Calu3 (cell line): ENCODE measurements around the gene GPC3. TPM values are rescaled to one million over a fixed set of nuclear protein-coding genes. Genes with fewer than 3 reads are reported as not detected.

Experiments
- BruUV-seq: library from RNA; stranded (reverse); fragments of 400-500 nt; replicated peaks from 2 replicates; lab custom pipeline; 2021; lab: Mats Ljungman, UMichigan
- CTCF ChIA-PET: fragments of 300-600 bp; sonication (Branson Sonifier 250); formaldehyde crosslinking; loops from one replicate; lab custom pipeline; 2022; ENCODE audit warnings: antibody characterized with exemption; lab: Charles Lee
- DNase-seq: peaks from one replicate; pipeline ENCODE4 v3.0.0; 2022
- H3K27ac Mint-ChIP-seq: one replicate; pipeline ENCODE4 v1.8.0; 2022; ENCODE audit warnings: mixed read lengths; ENCODE audit not compliant: unreplicated experiment
- H3K27me3 Mint-ChIP-seq: one replicate; pipeline ENCODE4 v1.8.0; 2022; ENCODE audit warnings: mixed read lengths; ENCODE audit not compliant: unreplicated experiment
- H3K36me3 Mint-ChIP-seq: one replicate; pipeline ENCODE4 v1.8.0; 2022; ENCODE audit warnings: mild to moderate bottlenecking, moderate library complexity, mixed read lengths; ENCODE audit not compliant: insufficient read depth, unreplicated experiment
- H3K4me1 Mint-ChIP-seq: one replicate; pipeline ENCODE4 v1.8.0; 2022; ENCODE audit warnings: mild to moderate bottlenecking, low read depth, mixed read lengths; ENCODE audit not compliant: unreplicated experiment
- H3K4me3 Mint-ChIP-seq: one replicate; pipeline ENCODE4 v1.8.0; 2022; ENCODE audit warnings: mild to moderate bottlenecking, low read depth, moderate library complexity, mixed read lengths; ENCODE audit not compliant: unreplicated experiment
- H3K9me3 Mint-ChIP-seq: one replicate; pipeline ENCODE4 v1.8.0; 2022; ENCODE audit warnings: low read depth, mixed read lengths; ENCODE audit not compliant: unreplicated experiment
- intact Hi-C: fragments of 100-400 bp; cut with micrococcal nuclease; formaldehyde crosslinking; loops from one replicate; pipeline ENCODE4 v1.10.0; 2022; ENCODE audit not compliant: unreplicated experiment
- total RNA-seq: library from RNA; stranded (reverse); gene quantifications from 2 replicates; pipeline ENCODE4 v1.2.3, GENCODE V29; 2022
- TF ChIP-seq, protein P1 (sequence below): fragments of 200-600 bp; IDR thresholded peaks from one replicate; pipeline ENCODE4 v1.8.0; 2022; ENCODE audit warnings: antibody characterized with exemption; ENCODE audit not compliant: unreplicated experiment

The GPC3 gene
- total RNA-seq, 1 experiment from 2014 or later, result 2.3 TPM

DNA sequence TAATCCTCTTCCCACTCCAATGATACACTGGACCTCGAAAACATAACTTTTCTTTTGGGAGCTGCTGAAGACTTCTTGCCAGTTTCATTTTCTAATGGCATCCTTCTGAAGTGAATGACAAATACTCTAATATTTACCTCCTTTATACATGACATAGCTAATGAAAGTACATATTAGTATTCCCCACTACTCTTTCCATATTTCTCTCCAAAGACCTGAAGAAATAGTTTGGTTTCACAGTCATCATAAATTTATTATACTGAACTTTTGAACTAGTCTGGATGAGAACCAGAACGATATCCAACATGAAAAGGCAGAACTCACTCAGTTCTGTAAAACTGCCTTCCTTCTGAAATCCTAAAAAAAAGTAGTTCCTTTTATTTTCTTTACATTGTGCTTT, 139.1 kb downstream of the GPC3 start:
- Mint-ChIP-seq H3K4me3 (no peak overlapping the region), H3K9me3 (no peaks in the 10 kb centered on the region), H3K27ac (no peak overlapping the region), H3K36me3 (no peaks in the 10 kb centered on the region), H3K27me3 (no peaks in the 10 kb centered on the region), H3K4me1 (peaks cover 9% of the 10 kb centered on the region)
- BruUV-seq, result no TSS peak
- TF ChIP-seq, protein P1, sequence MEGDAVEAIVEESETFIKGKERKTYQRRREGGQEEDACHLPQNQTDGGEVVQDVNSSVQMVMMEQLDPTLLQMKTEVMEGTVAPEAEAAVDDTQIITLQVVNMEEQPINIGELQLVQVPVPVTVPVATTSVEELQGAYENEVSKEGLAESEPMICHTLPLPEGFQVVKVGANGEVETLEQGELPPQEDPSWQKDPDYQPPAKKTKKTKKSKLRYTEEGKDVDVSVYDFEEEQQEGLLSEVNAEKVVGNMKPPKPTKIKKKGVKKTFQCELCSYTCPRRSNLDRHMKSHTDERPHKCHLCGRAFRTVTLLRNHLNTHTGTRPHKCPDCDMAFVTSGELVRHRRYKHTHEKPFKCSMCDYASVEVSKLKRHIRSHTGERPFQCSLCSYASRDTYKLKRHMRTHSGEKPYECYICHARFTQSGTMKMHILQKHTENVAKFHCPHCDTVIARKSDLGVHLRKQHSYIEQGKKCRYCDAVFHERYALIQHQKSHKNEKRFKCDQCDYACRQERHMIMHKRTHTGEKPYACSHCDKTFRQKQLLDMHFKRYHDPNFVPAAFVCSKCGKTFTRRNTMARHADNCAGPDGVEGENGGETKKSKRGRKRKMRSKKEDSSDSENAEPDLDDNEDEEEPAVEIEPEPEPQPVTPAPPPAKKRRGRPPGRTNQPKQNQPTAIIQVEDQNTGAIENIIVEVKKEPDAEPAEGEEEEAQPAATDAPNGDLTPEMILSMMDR, result no peak
- CTCF ChIA-PET, result no interaction called here
- intact Hi-C loops, result loop anchor here (10.0 kb wide), 1 partner anchor 178 kb away; no protein-coding TSS in a partner anchor
- DNase-seq, result no peak

DNA sequence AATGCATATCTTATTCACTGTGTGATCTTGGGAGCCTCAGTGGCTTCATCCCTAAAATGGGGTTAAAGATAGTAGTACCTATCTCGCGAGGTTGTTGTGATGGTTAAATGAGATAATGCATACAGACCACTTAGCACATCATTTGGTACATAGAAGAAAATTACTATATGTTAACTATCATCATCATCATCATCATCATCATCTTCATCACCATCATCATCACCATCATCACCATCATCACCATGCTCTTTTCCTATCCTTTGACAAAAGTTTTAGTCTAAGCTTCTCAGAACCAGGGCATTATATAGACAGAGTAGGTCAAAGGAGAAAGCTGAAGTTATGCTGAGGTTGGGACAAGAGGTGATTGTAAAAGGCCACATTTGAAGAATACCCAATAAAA, 145.0 kb downstream of the GPC3 start:
- Mint-ChIP-seq H3K27ac (no peak overlapping the region), H3K27me3 (no peaks in the 10 kb centered on the region), H3K36me3 (no peaks in the 10 kb centered on the region), H3K9me3 (no peaks in the 10 kb centered on the region), H3K4me1 (peaks cover 10% of the 10 kb centered on the region), H3K4me3 (no peak overlapping the region)
- TF ChIP-seq, protein P1, result no peak
- no TSS peak for BruUV-seq
- intact Hi-C loops, result loop anchor here (10.0 kb wide), 1 partner anchor 184 kb away; no protein-coding TSS in a partner anchor
- DNase-seq, result no peak
- CTCF ChIA-PET, result interaction anchor here (0.7 kb wide), 1 partner anchor 42 kb away, joined by 3 read pairs; no protein-coding TSS in a partner anchor

DNA sequence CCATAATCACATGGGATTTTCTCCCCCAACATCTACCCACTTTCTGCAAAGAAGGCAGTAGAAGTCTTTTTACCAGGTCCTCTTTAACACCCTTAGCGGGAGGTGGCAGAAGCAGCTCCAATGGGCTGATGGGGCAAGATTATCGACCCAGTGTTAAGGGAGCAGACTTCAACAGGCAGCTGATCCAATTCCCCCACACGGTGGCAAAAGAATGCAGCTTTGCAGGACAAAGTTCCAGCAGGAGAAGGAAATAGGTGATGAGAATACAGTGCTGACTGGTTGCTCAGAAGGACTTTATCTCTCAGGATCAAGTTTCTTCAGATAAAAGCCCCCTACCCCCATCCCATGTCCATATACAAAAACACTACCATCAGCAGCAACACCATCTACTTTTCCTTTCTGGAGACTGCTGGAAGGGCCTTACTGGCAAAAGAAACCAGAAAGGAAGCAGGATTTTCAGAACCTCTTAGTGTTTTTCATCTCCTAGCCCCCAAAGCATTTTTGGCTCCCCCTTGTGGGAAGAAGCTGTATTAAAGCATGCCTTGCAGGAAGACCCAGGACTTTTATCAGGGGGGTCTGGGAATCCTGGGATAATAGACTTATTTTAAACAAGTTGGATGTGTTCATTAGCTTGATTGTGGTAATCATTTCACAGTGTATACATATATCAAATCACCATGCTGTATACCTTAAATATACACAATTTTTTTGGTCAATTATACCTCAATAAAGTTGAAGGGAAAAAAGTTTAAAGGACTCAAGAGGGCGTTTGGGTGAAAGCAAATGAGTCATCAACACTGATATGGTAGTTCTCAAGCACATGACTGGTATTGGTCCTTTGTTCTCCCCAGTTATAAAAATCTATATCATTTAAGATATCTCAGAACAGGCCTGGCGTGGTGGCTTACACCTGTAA, 146.4 kb downstream of the GPC3 start:
- H3K36me3 Mint-ChIP-seq, result no peaks in the 10 kb centered on the region
- H3K27me3 Mint-ChIP-seq, result no peaks in the 10 kb centered on the region
- H3K9me3 Mint-ChIP-seq, result no peaks in the 10 kb centered on the region
- no peak overlapping the region for H3K4me3 Mint-ChIP-seq
- peaks cover 10% of the 10 kb centered on the region for H3K4me1 Mint-ChIP-seq
- DNase-seq, result peak; percentile 66
- no peak overlapping the region for H3K27ac Mint-ChIP-seq
- CTCF ChIA-PET, result interaction anchor here (0.6 to 1.8 kb wide), 9 partner anchors 11 to 187 kb away, joined by 3 to 24 read pairs (median 5); no protein-coding TSS in a partner anchor
- no TSS peak for BruUV-seq
- TF ChIP-seq, protein P1, result peak; percentile 46
- intact Hi-C loops, result loop anchor here (1.0 to 5.0 kb wide), 3 partner anchors 47 to 140 kb away; no protein-coding TSS in a partner anchor

DNA sequence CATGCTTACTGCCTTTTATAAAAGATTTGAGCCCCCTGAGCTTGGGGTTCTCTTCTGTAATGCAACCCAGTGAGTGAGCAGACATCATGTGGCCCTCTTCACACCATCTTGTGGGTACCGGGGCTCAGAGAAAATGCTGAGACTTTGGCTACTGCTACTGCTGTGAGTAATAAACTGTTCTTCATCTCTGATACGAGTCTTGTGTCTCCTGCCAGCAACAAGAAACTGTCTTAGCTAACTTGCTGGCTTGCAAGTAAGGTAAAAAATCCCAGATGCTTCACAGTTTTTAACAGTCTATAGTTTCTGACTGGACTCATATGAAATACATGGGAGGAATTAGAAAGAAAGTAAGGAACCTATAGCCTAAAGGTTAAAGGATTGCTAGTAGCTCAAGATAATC, 148.3 kb downstream of the GPC3 start:
- no peaks in the 10 kb centered on the region for H3K36me3 Mint-ChIP-seq
- CTCF ChIA-PET, result interaction anchor here (0.6 kb wide), 1 partner anchor 26 kb away, joined by 5 read pairs; no protein-coding TSS in a partner anchor
- DNase-seq, result no peak
- no peak overlapping the region for H3K4me3 Mint-ChIP-seq
- BruUV-seq, result no TSS peak
- H3K27ac Mint-ChIP-seq, result no peak overlapping the region
- no peaks in the 10 kb centered on the region for H3K9me3 Mint-ChIP-seq
- no peaks in the 10 kb centered on the region for H3K27me3 Mint-ChIP-seq
- TF ChIP-seq, protein P1, result no peak
- intact Hi-C loops, result loop anchor here (5.0 kb wide), 1 partner anchor 85 kb away; no protein-coding TSS in a partner anchor
- H3K4me1 Mint-ChIP-seq, result peaks cover 10% of the 10 kb centered on the region
